Liver (tissue), 3 donors: ENCODE results near the gene TYMP.

ENCODE experiments used
- EGR1 ChIP-seq, 2 donors: IDR thresholded peaks; 2 replicates each; pipeline ENCODE4 v1.6.1; 2016 to 2018; ENCODE audit warnings: antibody characterized with exemption in 2 of 2, low read depth in 2 of 2
- FOXA1 ChIP-seq: IDR thresholded peaks from 2 replicates; pipeline ENCODE4 v1.6.1; 2016; ENCODE audit warnings: antibody characterized with exemption
- FOXA2 ChIP-seq: IDR thresholded peaks from 2 replicates; pipeline ENCODE4 v1.6.1; 2016; ENCODE audit warnings: antibody characterized with exemption
- GABPA ChIP-seq, 2 donors: IDR thresholded peaks in 1 of 2; conservative IDR thresholded peaks in 1 of 2; 2 replicates each; pipeline ENCODE4 v1.6.1; 2016; ENCODE audit warnings: antibody characterized with exemption in 2 of 2, mild to moderate bottlenecking in 1 of 2, moderate library complexity in 1 of 2
- JUND ChIP-seq, 2 donors: IDR thresholded peaks; 2 replicates each; pipeline ENCODE4 v1.6.1; 2016; ENCODE audit warnings: antibody characterized with exemption in 2 of 2
- NR2F2 ChIP-seq: IDR thresholded peaks from 2 replicates; pipeline ENCODE4 v1.6.1; 2016; ENCODE audit warnings: antibody characterized with exemption
- RAD21 ChIP-seq, 2 donors: IDR thresholded peaks; 2 replicates each; pipeline ENCODE4 v1.6.1; 2016; ENCODE audit warnings: antibody characterized with exemption in 2 of 2, mild to moderate bottlenecking in 2 of 2
- SP1 ChIP-seq: IDR thresholded peaks from 2 replicates; pipeline ENCODE4 v1.6.1; 2018; ENCODE audit warnings: antibody characterized with exemption, mild to moderate bottlenecking
- TAF1 ChIP-seq: conservative IDR thresholded peaks from 2 replicates; pipeline ENCODE4 v1.6.1; 2016; ENCODE audit warnings: antibody characterized with exemption, mild to moderate bottlenecking
- YY1 ChIP-seq: IDR thresholded peaks from 2 replicates; pipeline ENCODE4 v1.6.1; 2016; ENCODE audit warnings: antibody characterized with exemption, mild to moderate bottlenecking
- TF ChIP-seq, protein P1 (sequence below): fragments of 150-350 bp; IDR thresholded peaks from 2 replicates; pipeline ENCODE4 v1.5.1; 2017; ENCODE audit warnings: improper control_type of control experiment, low read depth, low read length; ENCODE audit not compliant: missing input control
- TF ChIP-seq, protein P2 (sequence below): IDR thresholded peaks from 2 replicates; pipeline ENCODE4 v1.6.1; 2016; ENCODE audit warnings: antibody characterized with exemption
- TF ChIP-seq, protein P3 (sequence below): IDR thresholded peaks from 2 replicates; pipeline ENCODE4 v1.6.1; 2016; ENCODE audit warnings: antibody characterized with exemption, mild to moderate bottlenecking
- donor health status: healthy.
- donor health status: healthy.

DNA sequence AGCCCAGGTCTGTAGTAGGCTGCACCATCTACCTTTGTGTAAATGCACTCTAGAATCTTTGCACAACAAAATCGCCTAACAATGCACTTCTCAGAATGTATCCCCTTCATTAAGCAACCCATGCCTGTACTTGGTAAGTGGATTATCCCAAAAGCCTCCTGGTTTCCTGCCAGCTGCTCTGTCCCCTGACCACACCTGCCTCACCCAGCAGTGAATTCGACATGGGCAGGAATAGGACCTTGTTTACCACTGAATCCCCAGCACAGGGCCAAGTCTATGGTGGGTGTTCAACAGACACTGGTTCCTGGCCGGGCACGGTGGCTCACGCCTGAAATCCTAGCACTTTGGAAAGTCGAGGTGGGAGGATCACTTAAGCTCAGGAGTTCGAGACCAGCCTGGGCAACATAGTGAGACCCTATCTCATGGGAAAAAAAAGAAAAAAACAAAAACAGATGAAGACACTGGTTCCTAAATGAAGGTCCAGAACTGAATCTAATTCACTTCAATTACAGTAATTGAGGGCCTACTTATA is 38.0 kb upstream of the TYMP start:
- TF ChIP-seq RAD21 (IDR thresholded peaks at IDR 0.05) = no peak
- TF ChIP-seq, protein P1, sequence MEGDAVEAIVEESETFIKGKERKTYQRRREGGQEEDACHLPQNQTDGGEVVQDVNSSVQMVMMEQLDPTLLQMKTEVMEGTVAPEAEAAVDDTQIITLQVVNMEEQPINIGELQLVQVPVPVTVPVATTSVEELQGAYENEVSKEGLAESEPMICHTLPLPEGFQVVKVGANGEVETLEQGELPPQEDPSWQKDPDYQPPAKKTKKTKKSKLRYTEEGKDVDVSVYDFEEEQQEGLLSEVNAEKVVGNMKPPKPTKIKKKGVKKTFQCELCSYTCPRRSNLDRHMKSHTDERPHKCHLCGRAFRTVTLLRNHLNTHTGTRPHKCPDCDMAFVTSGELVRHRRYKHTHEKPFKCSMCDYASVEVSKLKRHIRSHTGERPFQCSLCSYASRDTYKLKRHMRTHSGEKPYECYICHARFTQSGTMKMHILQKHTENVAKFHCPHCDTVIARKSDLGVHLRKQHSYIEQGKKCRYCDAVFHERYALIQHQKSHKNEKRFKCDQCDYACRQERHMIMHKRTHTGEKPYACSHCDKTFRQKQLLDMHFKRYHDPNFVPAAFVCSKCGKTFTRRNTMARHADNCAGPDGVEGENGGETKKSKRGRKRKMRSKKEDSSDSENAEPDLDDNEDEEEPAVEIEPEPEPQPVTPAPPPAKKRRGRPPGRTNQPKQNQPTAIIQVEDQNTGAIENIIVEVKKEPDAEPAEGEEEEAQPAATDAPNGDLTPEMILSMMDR = no peak
- no peak for TF ChIP-seq SP1
- no peak for TF ChIP-seq FOXA1
- TF ChIP-seq, protein P2, sequence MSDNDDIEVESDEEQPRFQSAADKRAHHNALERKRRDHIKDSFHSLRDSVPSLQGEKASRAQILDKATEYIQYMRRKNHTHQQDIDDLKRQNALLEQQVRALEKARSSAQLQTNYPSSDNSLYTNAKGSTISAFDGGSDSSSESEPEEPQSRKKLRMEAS = no peak
- no peak for TF ChIP-seq TAF1
- no peak for TF ChIP-seq EGR1 (IDR thresholded peaks at IDR 0.05; ENCODE audit: low read depth in 2 of 2)
- no peak for TF ChIP-seq JUND (IDR thresholded peaks at IDR 0.05)
- TF ChIP-seq, protein P3, sequence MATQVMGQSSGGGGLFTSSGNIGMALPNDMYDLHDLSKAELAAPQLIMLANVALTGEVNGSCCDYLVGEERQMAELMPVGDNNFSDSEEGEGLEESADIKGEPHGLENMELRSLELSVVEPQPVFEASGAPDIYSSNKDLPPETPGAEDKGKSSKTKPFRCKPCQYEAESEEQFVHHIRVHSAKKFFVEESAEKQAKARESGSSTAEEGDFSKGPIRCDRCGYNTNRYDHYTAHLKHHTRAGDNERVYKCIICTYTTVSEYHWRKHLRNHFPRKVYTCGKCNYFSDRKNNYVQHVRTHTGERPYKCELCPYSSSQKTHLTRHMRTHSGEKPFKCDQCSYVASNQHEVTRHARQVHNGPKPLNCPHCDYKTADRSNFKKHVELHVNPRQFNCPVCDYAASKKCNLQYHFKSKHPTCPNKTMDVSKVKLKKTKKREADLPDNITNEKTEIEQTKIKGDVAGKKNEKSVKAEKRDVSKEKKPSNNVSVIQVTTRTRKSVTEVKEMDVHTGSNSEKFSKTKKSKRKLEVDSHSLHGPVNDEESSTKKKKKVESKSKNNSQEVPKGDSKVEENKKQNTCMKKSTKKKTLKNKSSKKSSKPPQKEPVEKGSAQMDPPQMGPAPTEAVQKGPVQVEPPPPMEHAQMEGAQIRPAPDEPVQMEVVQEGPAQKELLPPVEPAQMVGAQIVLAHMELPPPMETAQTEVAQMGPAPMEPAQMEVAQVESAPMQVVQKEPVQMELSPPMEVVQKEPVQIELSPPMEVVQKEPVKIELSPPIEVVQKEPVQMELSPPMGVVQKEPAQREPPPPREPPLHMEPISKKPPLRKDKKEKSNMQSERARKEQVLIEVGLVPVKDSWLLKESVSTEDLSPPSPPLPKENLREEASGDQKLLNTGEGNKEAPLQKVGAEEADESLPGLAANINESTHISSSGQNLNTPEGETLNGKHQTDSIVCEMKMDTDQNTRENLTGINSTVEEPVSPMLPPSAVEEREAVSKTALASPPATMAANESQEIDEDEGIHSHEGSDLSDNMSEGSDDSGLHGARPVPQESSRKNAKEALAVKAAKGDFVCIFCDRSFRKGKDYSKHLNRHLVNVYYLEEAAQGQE = no peak
- no peak for TF ChIP-seq NR2F2
- no peak for TF ChIP-seq GABPA (IDR thresholded peaks at IDR 0.05 in 1 of 2, conservative IDR thresholded peaks at IDR 0.05 in 1 of 2)
- no peak for TF ChIP-seq FOXA2
- TF ChIP-seq YY1 = no peak
